ENCODE data around the gene HOXA3. TPM values are rescaled to one million over a fixed set of nuclear protein-coding genes. Genes with fewer than 3 reads are reported as not detected.

The HOXA3 gene
- total and polyA plus RNA-seq, 2 of the 13 experiments (the other 11 are each of a cell fraction or from before 2014, with no cell fraction given) = 2.9 to 4.6 TPM

- peak; percentile 76 for FAIRE-seq
- H3K4me2 ChIP-seq (ENCODE audit: low read depth, low read length) = no peak overlapping the region
- TF ChIP-seq CBX2 (IDR thresholded peaks at IDR 0.05; ENCODE audit: low read depth, low read length) (0 out of 2 replicates have a peak, but pooled peaks have one; percentile 31), CBX2 (CRISPR knock-in tag; IDR thresholded peaks at IDR 0.05; ENCODE audit: low read depth) (no peak), ZNF362 (CRISPR knock-in tag; IDR thresholded peaks at IDR 0.05; ENCODE audit: borderline replicate concordance) (0 out of 2 replicates have a peak, but pooled peaks have one; percentile 25), NR2F1 (CRISPR knock-in tag; IDR thresholded peaks at IDR 0.05) (peak in 1 of 2 experiments; percentile 52; a peak in 1 of 4 replicates), NR2F6 (IDR thresholded peaks at IDR 0.05) (peak; percentile 61), NR2F6 (CRISPR knock-in tag; IDR thresholded peaks at IDR 0.05) (peak; percentile 66), E2F1 (CRISPR knock-in tag; IDR thresholded peaks at IDR 0.05) (no peak), RNF2 (conservative IDR thresholded peaks at IDR 0.05; ENCODE audit: low read depth) (0 out of 2 replicates have a peak, but pooled peaks have one; percentile 43), NCOR1 (IDR thresholded peaks at IDR 0.05; ENCODE audit: borderline replicate concordance, low read length) (no peak), STAG1 (CRISPR knock-in tag; IDR thresholded peaks at IDR 0.05) (peak; percentile 94), ESRRA (CRISPR knock-in tag; IDR thresholded peaks at IDR 0.05; ENCODE audit: low read depth) (peak; percentile 82), SOX13 (IDR thresholded peaks at IDR 0.05) (no peak), SOX13 (CRISPR knock-in tag; conservative IDR thresholded peaks at IDR 0.05 in 1 of 2, IDR thresholded peaks at IDR 0.05 in 1 of 2) (0 out of 4 replicates have a peak, but pooled peaks of 1 of the 2 experiments have one; percentile 22), FOXC1 (CRISPR knock-in tag; IDR thresholded peaks at IDR 0.05; ENCODE audit: borderline replicate concordance) (no peak), MIXL1 (CRISPR knock-in tag; IDR thresholded peaks at IDR 0.05) (peak; percentile 58; the same call in 1 of the 2 replicates), HMGA1 (CRISPR knock-in tag; conservative IDR thresholded peaks at IDR 0.05) (no peak), SMC3 (IDR thresholded peaks at IDR 0.05; ENCODE audit: low read length) (peak; percentile 93), RAD21 (CRISPR knock-in tag; IDR thresholded peaks at IDR 0.05) (peak; percentile 77), ZNF564 (CRISPR knock-in tag; IDR thresholded peaks at IDR 0.05) (no peak), ZBTB25 (CRISPR knock-in tag; IDR thresholded peaks at IDR 0.05) (no peak), TGIF2 (CRISPR knock-in tag; IDR thresholded peaks at IDR 0.05) (0 out of 2 replicates have a peak, but pooled peaks have one; percentile 28), FOSL2 (CRISPR knock-in tag; IDR thresholded peaks at IDR 0.05) (peak; percentile 23; the same call in 1 of the 2 replicates), GATAD2A (CRISPR knock-in tag; IDR thresholded peaks at IDR 0.05) (0 out of 2 replicates have a peak, but pooled peaks have one; percentile 37), BCL6 (CRISPR knock-in tag; IDR thresholded peaks at IDR 0.05) (0 out of 2 replicates have a peak, but pooled peaks have one; percentile 20)
Measured at GRCh38 chr7:27196287-27196767, 43.9 kb upstream of the HOXA3 start.

More at GRCh38 chr7:27196287-27196767, 43.9 kb upstream of the HOXA3 start:
- intact Hi-C loops (cut with micrococcal nuclease; ENCODE audit: unreplicated experiment) (loop anchor here (1.0 to 10.0 kb wide), 5 partner anchors 380 to 824 kb away; no protein-coding TSS in a partner anchor), in situ Hi-C loops (cut with HindIII; ENCODE audit: extremely low pct_ligation_motif_present, low pct_unique_long_range_greater_than_20kb) (no loop called here)
- no peak overlapping the region for H2AFZ ChIP-seq (ENCODE audit: low read length)
- no peaks in the 10 kb centered on the region for H3K9me3 ChIP-seq (ENCODE audit: low read length)
- DNase-seq (ENCODE audit: low spot score) (peak; percentile 54), ATAC-seq (no peak)
- POLR2A ChIA-PET = interaction anchor here (1.1 kb wide), 1 partner anchor 421 kb away, joined by 4 read pairs; no protein-coding TSS in a partner anchor
- no TSS peak for BruUV-seq (replicated peaks)
- peaks cover 27% of the 10 kb centered on the region for H3K4me1 ChIP-seq (ENCODE audit: insufficient read depth, low read length)
- no peak overlapping the region for H3K4me3 ChIP-seq (replicated peaks in 1 of 3; ENCODE audit: insufficient read depth in 1 of 3, low read depth in 2 of 3, low read length in 3 of 3)
- peaks cover 3% of the 10 kb centered on the region; the same call in 1 of the 2 replicates for H4K20me1 ChIP-seq (ENCODE audit: insufficient read depth, low read length)
- 2% methylated on average over 6 of the region's 6 CpGs for WGBS (ENCODE audit: low lambda C conversion rate)
- no peak overlapping the region for H3K9ac ChIP-seq (ENCODE audit: insufficient read depth, low read depth, low read length)
- peaks cover 7 to 61% of the 10 kb centered on the region in 2 experiments for H3K27me3 ChIP-seq (ENCODE audit: control insufficient read depth in 1 of 2, insufficient read depth in 2 of 2, low read length in 2 of 2)
- CTCF ChIA-PET (ENCODE audit: low intra/inter-chr PET ratio, low total read pairs) = interaction anchor here (1.2 to 2.8 kb wide), 4 partner anchors 725 to 882 kb away, joined by 4 to 22 read pairs (median 11); no protein-coding TSS in a partner anchor
- no peaks in the 10 kb centered on the region for H3K36me3 ChIP-seq (replicated peaks in 1 of 2; ENCODE audit: control insufficient read depth in 1 of 2, insufficient read depth in 2 of 2, low read length in 2 of 2)
- no peak overlapping the region for H3K27ac ChIP-seq (ENCODE audit: extremely low read length, insufficient read depth, low read length)
- no peaks in the 10 kb centered on the region for H3K79me2 ChIP-seq (ENCODE audit: insufficient read depth, low read length)

Data from HepG2 (cell line).